AG08396 (cell line): ENCODE measurements around the gene TOGARAM2.
"Not testable (repeated sequence)": the region's sequence is repeated elsewhere in the genome, so short reads cannot be mapped to it uniquely, and the experiment has no call there.

Source experiments
- DNase-seq: peaks from one replicate; pipeline ENCODE4 v3.0.0; 2012; ENCODE audit warnings: low spot score, mixed read lengths

The TOGARAM2 gene

GRCh38 chr2:28977176-28977875 is 3.8 kb upstream of the TOGARAM2 start:
- DNase-seq: no peak

GRCh38 chr2:28978001-28978400 is 3.1 kb upstream of the TOGARAM2 start:
- DNase-seq: not testable (repeated sequence)

- no peak for DNase-seq
Measured at GRCh38 chr2:28978606-28979005, 2.5 kb upstream of the TOGARAM2 start.

GRCh38 chr2:28979041-28979440 is 2.1 kb upstream of the TOGARAM2 start:
- no peak for DNase-seq

- no peak for DNase-seq
Measured at GRCh38 chr2:28979576-28980366, 1.3 kb upstream of the TOGARAM2 start.

- no peak for DNase-seq
Measured at GRCh38 chr2:28980368-28981015, 606 bp upstream of the TOGARAM2 start.

GRCh38 chr2:28981620-28982376 is 700 bp downstream of the TOGARAM2 start:
- no peak for DNase-seq

- no peak for DNase-seq
Measured at GRCh38 chr2:28982381-28982950, 1.4 kb downstream of the TOGARAM2 start.

- no peak for DNase-seq
Measured at GRCh38 chr2:28986429-28986828, 5.3 kb downstream of the TOGARAM2 start.

- DNase-seq: no peak
Measured at GRCh38 chr2:28989973-28990372, 8.9 kb downstream of the TOGARAM2 start.

- DNase-seq: no peak
Measured at GRCh38 chr2:28990445-28990844, 9.3 kb downstream of the TOGARAM2 start.

GRCh38 chr2:28991021-28991420 is 9.9 kb downstream of the TOGARAM2 start:
- DNase-seq: peak; percentile 68

- no peak for DNase-seq
Measured at GRCh38 chr2:28991460-28991859, 10.4 kb downstream of the TOGARAM2 start.

- DNase-seq: no peak
Measured at GRCh38 chr2:28993206-28993960, 12.3 kb downstream of the TOGARAM2 start.

- no peak for DNase-seq
Measured at GRCh38 chr2:28994074-28994473, 13.0 kb downstream of the TOGARAM2 start.

- DNase-seq: no peak
Measured at GRCh38 chr2:28994679-28995078, 13.6 kb downstream of the TOGARAM2 start.

GRCh38 chr2:28995765-28996750 is 15.0 kb downstream of the TOGARAM2 start:
- DNase-seq: no peak

GRCh38 chr2:28997237-28997846 is 16.2 kb downstream of the TOGARAM2 start:
- DNase-seq: no peak
